Retinal pigment epithelial cell (primary cell): ENCODE results near the gene KDM7A.
A peak's percentile ranks its signal among the peaks of the same experiment; 100 is the strongest.

Experiments used
- DNase-seq: peaks from one replicate; pipeline ENCODE4 v3.0.0-alpha.2; 2010; ENCODE audit warnings: low read depth
- H3K4me3 ChIP-seq: 2 replicates; pipeline ENCODE4 v1.5.1; 2011; ENCODE audit warnings: mild to moderate bottlenecking, low read length, control low read depth, moderate library complexity
- TF ChIP-seq, protein P1 (sequence below): conservative IDR thresholded peaks from 2 replicates; pipeline ENCODE4 v1.5.1; 2011; ENCODE audit warnings: low read depth, low read length, control low read depth, inconsistent platforms

KDM7A gene, protein sequence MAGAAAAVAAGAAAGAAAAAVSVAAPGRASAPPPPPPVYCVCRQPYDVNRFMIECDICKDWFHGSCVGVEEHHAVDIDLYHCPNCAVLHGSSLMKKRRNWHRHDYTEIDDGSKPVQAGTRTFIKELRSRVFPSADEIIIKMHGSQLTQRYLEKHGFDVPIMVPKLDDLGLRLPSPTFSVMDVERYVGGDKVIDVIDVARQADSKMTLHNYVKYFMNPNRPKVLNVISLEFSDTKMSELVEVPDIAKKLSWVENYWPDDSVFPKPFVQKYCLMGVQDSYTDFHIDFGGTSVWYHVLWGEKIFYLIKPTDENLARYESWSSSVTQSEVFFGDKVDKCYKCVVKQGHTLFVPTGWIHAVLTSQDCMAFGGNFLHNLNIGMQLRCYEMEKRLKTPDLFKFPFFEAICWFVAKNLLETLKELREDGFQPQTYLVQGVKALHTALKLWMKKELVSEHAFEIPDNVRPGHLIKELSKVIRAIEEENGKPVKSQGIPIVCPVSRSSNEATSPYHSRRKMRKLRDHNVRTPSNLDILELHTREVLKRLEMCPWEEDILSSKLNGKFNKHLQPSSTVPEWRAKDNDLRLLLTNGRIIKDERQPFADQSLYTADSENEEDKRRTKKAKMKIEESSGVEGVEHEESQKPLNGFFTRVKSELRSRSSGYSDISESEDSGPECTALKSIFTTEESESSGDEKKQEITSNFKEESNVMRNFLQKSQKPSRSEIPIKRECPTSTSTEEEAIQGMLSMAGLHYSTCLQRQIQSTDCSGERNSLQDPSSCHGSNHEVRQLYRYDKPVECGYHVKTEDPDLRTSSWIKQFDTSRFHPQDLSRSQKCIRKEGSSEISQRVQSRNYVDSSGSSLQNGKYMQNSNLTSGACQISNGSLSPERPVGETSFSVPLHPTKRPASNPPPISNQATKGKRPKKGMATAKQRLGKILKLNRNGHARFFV

DNA sequence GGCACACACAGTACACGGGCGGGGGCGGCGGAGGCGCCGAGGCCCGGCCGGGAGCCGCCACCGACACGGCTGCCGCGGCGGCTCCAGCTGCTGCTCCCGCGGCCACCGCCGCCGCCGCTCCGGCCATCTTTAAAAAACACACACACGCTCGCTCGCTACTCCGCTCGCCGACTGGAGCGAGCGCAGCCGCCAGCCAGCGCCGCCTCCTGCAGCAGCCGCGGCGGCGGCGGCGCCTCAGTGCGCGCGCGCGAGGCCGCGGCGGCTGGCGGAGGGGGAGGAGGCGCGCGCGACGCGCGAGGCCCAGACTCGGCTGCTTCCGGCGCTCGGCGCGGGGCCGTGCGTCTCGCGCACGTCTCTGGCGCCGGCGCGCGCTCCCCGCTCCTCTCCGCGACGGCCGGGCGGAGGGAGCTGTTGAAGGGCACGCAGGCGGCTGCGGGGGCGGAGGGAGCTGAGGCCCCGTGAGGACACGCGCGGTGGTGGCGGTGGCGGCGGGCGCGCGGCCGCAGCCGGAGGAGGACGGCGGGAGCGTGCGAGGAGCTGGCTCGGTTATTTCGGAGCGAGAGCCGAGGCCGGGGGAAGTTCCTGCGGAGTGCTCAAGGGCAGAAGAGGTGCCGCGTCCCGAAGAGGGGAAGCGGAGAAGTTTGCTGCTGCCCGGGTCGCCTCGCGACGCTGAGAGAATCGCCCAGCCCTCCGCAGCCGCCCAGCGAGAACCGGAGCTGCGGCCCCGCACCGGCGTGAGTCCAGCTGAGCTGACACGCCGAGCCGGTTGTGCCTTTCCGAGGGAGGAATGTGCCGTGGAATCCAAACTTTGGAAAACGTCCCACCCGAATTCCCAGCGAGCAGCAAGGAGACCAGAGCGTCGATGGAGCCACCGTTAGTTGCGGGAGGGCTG is at the start of gene KDM7A:
Gene KDM7A, minus strand, starts transcription at position 173 of the 892 bp plus-strand sequence. Its CDS starts 46 bp downstream, at position 127.
- DNase-seq = peak; percentile 52
- peak within 1 kb of the TSS; percentile 70 for H3K4me3 ChIP-seq
- TF ChIP-seq, protein P1, sequence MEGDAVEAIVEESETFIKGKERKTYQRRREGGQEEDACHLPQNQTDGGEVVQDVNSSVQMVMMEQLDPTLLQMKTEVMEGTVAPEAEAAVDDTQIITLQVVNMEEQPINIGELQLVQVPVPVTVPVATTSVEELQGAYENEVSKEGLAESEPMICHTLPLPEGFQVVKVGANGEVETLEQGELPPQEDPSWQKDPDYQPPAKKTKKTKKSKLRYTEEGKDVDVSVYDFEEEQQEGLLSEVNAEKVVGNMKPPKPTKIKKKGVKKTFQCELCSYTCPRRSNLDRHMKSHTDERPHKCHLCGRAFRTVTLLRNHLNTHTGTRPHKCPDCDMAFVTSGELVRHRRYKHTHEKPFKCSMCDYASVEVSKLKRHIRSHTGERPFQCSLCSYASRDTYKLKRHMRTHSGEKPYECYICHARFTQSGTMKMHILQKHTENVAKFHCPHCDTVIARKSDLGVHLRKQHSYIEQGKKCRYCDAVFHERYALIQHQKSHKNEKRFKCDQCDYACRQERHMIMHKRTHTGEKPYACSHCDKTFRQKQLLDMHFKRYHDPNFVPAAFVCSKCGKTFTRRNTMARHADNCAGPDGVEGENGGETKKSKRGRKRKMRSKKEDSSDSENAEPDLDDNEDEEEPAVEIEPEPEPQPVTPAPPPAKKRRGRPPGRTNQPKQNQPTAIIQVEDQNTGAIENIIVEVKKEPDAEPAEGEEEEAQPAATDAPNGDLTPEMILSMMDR = no peak

DNA sequence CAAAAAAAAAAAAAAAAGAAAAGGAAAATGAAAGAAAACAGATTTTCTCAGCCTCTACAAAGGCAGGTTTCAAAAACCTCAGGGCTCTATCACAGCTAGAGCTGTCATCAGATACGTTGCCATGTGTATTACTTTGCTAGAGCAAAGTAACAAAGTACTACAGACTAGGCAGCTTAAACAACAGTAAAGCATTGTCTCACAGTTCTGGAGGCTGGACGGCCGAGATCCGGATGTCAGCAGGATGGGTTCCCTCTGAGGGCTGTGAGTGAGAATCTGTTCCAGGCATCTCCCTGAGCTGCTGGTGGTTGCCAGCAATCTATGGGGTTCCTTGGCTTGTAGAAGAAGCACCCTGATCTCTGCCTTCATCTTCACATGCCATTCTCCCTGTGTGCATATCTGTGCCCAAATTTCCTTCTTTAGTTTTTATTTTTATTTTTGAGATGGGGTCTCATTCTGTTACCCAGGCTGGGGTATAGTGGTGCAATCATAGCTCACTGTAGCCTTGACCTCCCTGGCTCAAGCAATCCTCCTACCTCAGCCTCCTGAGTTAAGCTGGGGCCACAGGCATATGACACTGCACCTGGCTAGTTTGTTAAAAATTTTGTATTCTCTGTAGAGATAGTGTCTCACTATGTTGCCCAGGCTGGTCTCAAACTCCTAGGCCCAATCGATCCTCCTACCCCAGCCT is 48.9 kb upstream of the KDM7A start:
- TF ChIP-seq, protein P1 = no peak
- no peak for DNase-seq
- H3K4me3 ChIP-seq = no peak overlapping the region

DNA sequence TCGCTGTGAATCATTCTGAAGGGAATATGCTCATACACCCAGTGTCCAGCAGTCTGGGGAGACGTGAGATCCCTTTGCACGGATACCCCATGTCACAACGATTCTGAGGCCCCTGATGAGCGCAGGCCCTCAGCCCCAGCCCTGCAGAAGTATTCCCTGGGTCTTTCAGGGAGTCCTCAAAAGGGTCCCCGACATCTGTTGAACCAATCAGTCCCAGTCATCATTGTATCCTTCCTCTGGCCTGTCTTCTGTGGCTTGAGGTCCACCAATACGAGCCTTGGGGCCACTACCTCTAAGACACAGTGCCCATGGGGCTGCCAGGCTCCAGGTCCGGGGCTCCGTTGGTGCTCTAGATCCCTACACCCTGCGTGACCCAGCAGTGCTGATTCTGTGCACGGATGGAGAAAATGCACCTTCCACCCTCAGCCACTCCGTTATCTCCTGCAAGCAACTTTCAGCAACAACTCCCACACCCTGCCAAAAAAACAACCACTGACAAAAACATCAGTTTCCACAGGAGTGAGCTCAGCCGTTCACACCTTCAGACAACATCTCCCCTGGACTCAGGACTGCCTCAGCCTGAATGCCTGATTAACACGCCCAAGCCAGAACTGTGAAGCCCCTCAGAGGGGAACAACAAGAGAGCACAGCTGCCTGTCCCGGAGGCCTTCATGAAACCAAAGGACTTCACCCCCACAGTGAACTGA is 46.9 kb upstream of the KDM7A start:
- no peak overlapping the region for H3K4me3 ChIP-seq
- DNase-seq = no peak
- TF ChIP-seq, protein P1 = no peak

DNA sequence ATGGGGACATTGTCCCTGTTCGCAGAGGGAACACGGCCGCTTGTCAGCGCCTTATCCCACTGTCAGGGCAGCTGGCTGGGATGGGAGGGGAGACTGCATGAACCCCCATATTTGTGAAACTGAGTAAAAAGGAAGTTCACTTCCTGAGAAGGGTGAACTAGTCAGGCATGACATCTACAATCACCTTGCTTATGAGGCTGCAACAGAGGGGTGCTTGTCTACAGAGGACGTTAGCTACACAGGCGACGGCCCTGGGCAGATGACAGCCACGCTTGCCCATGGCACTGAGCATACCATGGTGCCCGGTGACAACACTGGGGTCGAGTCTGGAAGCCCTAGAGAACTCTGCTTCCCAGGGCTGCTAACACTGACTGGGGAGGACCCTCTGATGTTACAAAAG is 46.0 kb upstream of the KDM7A start:
- H3K4me3 ChIP-seq = no peak overlapping the region
- TF ChIP-seq, protein P1 = no peak
- DNase-seq = no peak

DNA sequence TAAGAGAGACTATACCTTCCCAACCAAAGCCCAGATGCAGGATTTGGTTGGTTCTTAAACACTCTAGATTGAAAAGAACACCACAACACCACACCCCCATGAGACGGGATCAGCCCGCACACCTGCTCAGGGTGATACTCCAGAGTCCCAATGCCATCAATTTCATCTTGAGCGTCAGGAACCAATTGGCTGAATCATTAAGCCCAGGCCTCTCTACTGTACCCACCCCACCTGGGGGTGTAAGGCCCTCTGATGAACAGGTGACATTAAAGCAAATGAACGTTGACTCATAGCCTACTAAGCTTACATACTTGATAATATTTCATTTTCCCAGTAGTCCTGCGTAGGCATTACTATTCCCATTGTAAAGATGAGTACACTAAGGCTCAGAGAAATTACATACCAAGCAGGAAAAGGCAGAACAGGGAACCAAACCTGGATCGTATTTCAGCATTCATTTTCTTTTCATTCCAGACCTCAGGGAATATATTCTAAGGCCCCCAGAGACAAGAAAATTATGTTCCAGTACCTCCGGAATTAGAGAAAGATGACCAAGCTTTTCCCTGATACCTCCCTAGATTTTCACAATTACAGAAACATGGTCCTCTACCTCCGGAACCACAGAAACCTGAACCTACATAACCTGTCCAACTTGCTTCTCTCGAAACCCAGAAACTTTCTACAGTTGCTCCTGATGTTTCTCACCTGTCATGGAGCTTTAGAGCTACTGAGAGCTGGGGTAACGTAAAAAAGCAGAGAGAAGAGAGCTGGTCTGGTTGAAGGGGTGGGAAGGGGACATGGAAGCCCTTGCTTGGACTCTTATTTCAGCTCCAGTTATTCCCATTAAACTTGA is 43.1 kb upstream of the KDM7A start:
- TF ChIP-seq, protein P1 = no peak
- H3K4me3 ChIP-seq = no peak overlapping the region
- DNase-seq = no peak
